Caki2 (cell line): Measurements from ENCODE around the gene HSPH1. TPM values are rescaled to one million over a fixed set of nuclear protein-coding genes. Genes with fewer than 3 reads are reported as not detected.

ENCODE experiments used
- total RNA-seq: library from RNA; depleted of rRNA; stranded (reverse); fragments of >200 nt; shearing (Covaris generic); gene quantifications from 2 replicates; pipeline ENCODE4 v1.2.3, GENCODE V29; 2014; ENCODE audit warnings: low replicate concordance; rRNA removed

The HSPH1 gene
- total RNA-seq, 1 experiment from 2014 or later: 82.0 TPM

Other genes starting within 250 kb of the HSPH1 start
- not detected in 2 replicates for gene TEX26, start 229.2 kb downstream of the HSPH1 start, total RNA-seq
- 7.4 and 8.7 TPM in 2 replicates for gene B3GLCT, start 38.1 kb upstream of the HSPH1 start, total RNA-seq